B cell (primary cell): ENCODE results near the gene CDKN2D. TPM values are rescaled to one million over a fixed set of nuclear protein-coding genes. Genes with fewer than 3 reads are reported as not detected.
A peak's percentile ranks its signal among the peaks of the same experiment; 100 is the strongest.

ENCODE experiments used
- ATAC-seq: fragments of 200-7000 bp; cut with Tn5 transposase; one replicate; pipeline ENCODE4 v1.10.0; 2021; ENCODE audit warnings: low read depth, mild to moderate bottlenecking, moderate number of reproducible peaks, moderate library complexity
- CTCF ChIA-PET: fragments of 350-600 bp; sonication (Branson Sonifier 250); formaldehyde crosslinking; loops from one replicate; lab custom pipeline; 2021; ENCODE audit warnings: antibody characterized with exemption, inconsistent platforms; lab: Charles Lee
- POLR2A ChIA-PET: fragments of 350-600 bp; sonication (Branson Sonifier 250); formaldehyde crosslinking; loops from one replicate; lab custom pipeline; 2021; ENCODE audit warnings: antibody characterized with exemption; lab: Charles Lee
- DNase-seq: peaks from one replicate; pipeline ENCODE4 v3.0.0; 2013
- H2AFZ ChIP-seq: 2 replicates; pipeline ENCODE4 v1.6.1; 2012; ENCODE audit warnings: mild to moderate bottlenecking, low read depth, low read length; ENCODE audit not compliant: insufficient read depth, poor library complexity, severe bottlenecking
- H3K27ac ChIP-seq, 2 donors: 1 replicate in 1 of 2; 2 replicates in 1 of 2; pipeline ENCODE4 v1.5.1; 2012 to 2013; ENCODE audit warnings: low read length in 2 of 2, mild to moderate bottlenecking in 2 of 2, moderate library complexity in 1 of 2
- H3K27me3 ChIP-seq, 4 experiments: fragments of 200-600 bp in 1 of 4; sonication (generic) in 1 of 4; replicated peaks in 1 of 4; 1 replicate in 2 of 4; 2 replicates in 2 of 4; pipeline versions ENCODE4 v1.6.1 to v1.7.0; 2013 to 2016; ENCODE audit warnings: low read length in 3 of 4, mild to moderate bottlenecking in 2 of 4, mixed read lengths in 1 of 4, moderate library complexity in 1 of 4; ENCODE audit not compliant: insufficient read depth in 4 of 4, control insufficient read depth in 3 of 4; ENCODE audit errors: control extremely low read depth in 1 of 4
- H3K36me3 ChIP-seq, 2 experiments: replicated peaks in 1 of 2; 1 replicate in 1 of 2; 2 replicates in 1 of 2; pipeline versions ENCODE4 v1.6.1 to v1.7.1; 2013; ENCODE audit warnings: low read length in 1 of 2; ENCODE audit not compliant: insufficient read depth in 2 of 2, control insufficient read depth in 1 of 2; ENCODE audit errors: control extremely low read depth in 1 of 2, extremely low read depth in 1 of 2
- H3K4me1 ChIP-seq, 2 donors: fragments of 200-600 bp in 1 of 2; sonication (generic) in 1 of 2; 1 replicate in 1 of 2; 2 replicates in 1 of 2; pipeline versions ENCODE4 v1.5.1 to v1.6.1; 2013 to 2017; ENCODE audit warnings: low read length in 2 of 2; ENCODE audit not compliant: control insufficient read depth in 2 of 2, insufficient read depth in 2 of 2
- H3K4me2 ChIP-seq: replicated peaks from 2 replicates; pipeline ENCODE3; 2012; ENCODE audit warnings: mild to moderate bottlenecking, low read depth, low read length; ENCODE audit not compliant: poor library complexity, severe bottlenecking
- H3K4me3 ChIP-seq, 5 experiments: fragments of 200-600 bp in 1 of 5; sonication (generic) in 1 of 5; 1 replicate in 3 of 5; 2 replicates in 2 of 5; pipeline versions ENCODE4 v1.5.1 to v1.7.0; 2011 to 2016; ENCODE audit warnings: low read length in 4 of 5, mild to moderate bottlenecking in 4 of 5, low read depth in 2 of 5, control low read depth in 1 of 5, moderate library complexity in 1 of 5; ENCODE audit not compliant: insufficient read depth in 1 of 5; ENCODE audit errors: control extremely low read depth in 1 of 5, extremely low read depth in 1 of 5
- H3K79me2 ChIP-seq: fragments of 200-600 bp; sonication (generic); one replicate; pipeline ENCODE4 v1.6.0; 2016; ENCODE audit warnings: low read length; ENCODE audit not compliant: control insufficient read depth, insufficient read depth
- H3K9ac ChIP-seq: fragments of 200-600 bp; sonication (generic); 2 replicates; pipeline ENCODE4 v1.6.1; 2017; ENCODE audit warnings: mild to moderate bottlenecking, low read length, moderate library complexity
- H3K9me3 ChIP-seq, 3 donors: one replicate each; pipeline versions ENCODE4 v1.6.1 to v1.7.1; 2013; ENCODE audit warnings: low read length in 2 of 3; ENCODE audit not compliant: control insufficient read depth in 2 of 3, insufficient read depth in 1 of 3; ENCODE audit errors: control extremely low read depth in 1 of 3
- H4K20me1 ChIP-seq: 2 replicates; pipeline ENCODE4 v1.6.0; 2012; ENCODE audit warnings: mild to moderate bottlenecking, low read length; ENCODE audit not compliant: insufficient read depth, control insufficient read depth, poor library complexity, severe bottlenecking
- H3K27ac Mint-ChIP-seq: one replicate; pipeline ENCODE4 v1.8.0; 2021; ENCODE audit warnings: mixed read lengths
- H3K27me3 Mint-ChIP-seq: one replicate; pipeline ENCODE4 v1.8.0; 2021; ENCODE audit warnings: mixed read lengths
- H3K4me1 Mint-ChIP-seq: one replicate; pipeline ENCODE4 v1.8.0; 2021; ENCODE audit warnings: mixed read lengths
- H3K4me3 Mint-ChIP-seq: one replicate; pipeline ENCODE4 v1.8.0; 2021; ENCODE audit warnings: mixed read lengths
- H3K9me3 Mint-ChIP-seq: one replicate; pipeline ENCODE4 v1.8.0; 2022; ENCODE audit warnings: mixed read lengths; ENCODE audit not compliant: insufficient read depth
- EZH2 ChIP-seq: IDR thresholded peaks from 2 replicates; pipeline ENCODE4 v1.6.1; 2012; ENCODE audit warnings: borderline replicate concordance, low read depth, mild to moderate bottlenecking, moderate library complexity, low read length; ENCODE audit not compliant: insufficient read depth, poor library complexity, severe bottlenecking
- WGBS: methylation state at CpG from one replicate; pipeline ENCODE4 v1.1.5; 2013; ENCODE audit warnings: missing lambda C conversion rate; ENCODE audit not compliant: insufficient coverage; 5-methylcytosine and 5-hydroxymethylcytosine counted together
- intact Hi-C: fragments of 100-400 bp; cut with micrococcal nuclease; formaldehyde crosslinking; loops from one replicate; pipeline ENCODE4 v1.10.0; 2022
- polyA plus RNA-seq: library from polyadenylated mRNA; depleted of rRNA; stranded (reverse); fragments of >200 nt; gene quantifications from 2 replicates; pipeline ENCODE4 v1.2.3, GENCODE V29; 2012
- total RNA-seq, 2 donors: library from RNA; stranded (reverse); fragments of 120-200 nt in 1 of 2; gene quantifications; 1 replicate in 1 of 2; 2 replicates in 1 of 2; pipeline versions ENCODE4 v1.2.3 to v1.2.4, GENCODE V29; 2013 to 2022
- TF ChIP-seq, protein P1 (sequence below): fragments of 200-600 bp; IDR thresholded peaks from one replicate; pipeline ENCODE4 v1.8.0; 2022; ENCODE audit warnings: antibody characterized with exemption, mild to moderate bottlenecking

The CDKN2D gene
- total and polyA plus RNA-seq, 2 donors (not counting 1 experiment from before 2014, with no cell fraction given) = 38.4 to 122 TPM

DNA sequence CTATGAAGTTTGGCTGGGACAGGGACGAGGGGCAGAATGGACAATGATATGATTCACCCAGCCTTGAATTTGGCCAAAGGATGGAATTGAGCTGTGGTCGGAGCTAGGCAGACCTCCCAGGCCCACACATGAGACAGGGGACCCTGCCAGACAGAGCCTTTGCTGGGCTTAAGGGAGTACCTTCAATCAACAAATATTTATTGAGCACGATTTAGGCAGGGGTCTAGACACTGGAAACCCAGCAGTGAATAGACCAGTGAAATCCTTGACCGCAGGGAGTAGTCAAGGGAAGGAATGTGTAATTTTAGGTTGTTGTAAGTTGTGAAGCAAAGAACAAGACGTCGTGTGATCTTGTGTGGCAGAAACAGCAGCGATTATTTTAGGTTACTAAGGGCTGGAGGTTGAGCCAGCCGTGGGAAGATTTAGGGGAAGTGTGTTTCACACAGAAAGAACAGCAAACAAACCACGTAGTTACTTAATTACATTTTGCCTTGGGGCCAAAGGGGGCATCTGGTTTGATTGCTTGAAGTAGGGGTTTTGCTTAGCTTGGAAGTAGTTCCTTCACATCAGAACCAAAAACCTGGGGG is 35.2 kb upstream of the CDKN2D start:
- H3K9me3 ChIP-seq = no peaks in the 10 kb centered on the region
- peak overlapping the region; percentile 89 to 100 (median 94) for H3K4me3 ChIP-seq
- peaks cover 0 to 8% of the 10 kb centered on the region in 2 experiments for H3K36me3 ChIP-seq
- no peaks in the 10 kb centered on the region for H3K9me3 Mint-ChIP-seq
- no peaks in the 10 kb centered on the region for H3K27me3 ChIP-seq
- H3K79me2 ChIP-seq = peaks cover 64% of the 10 kb centered on the region
- peak overlapping the region; percentile 98 for H3K9ac ChIP-seq
- intact Hi-C loops = loop anchor here (1.0 to 2.0 kb wide), 5 partner anchors 23 to 61 kb away; partner anchors contain the start of gene ATG4D
- H4K20me1 ChIP-seq = peaks cover 26% of the 10 kb centered on the region
- CTCF ChIA-PET = interaction anchor here (0.6 to 5.0 kb wide), 12 partner anchors 9 to 95 kb away, joined by 3 to 81 read pairs (median 4); partner anchors contain the start of gene KRI1
- POLR2A ChIA-PET = interaction anchor here (0.5 to 4.1 kb wide), 26 partner anchors 8 to 781 kb away, joined by 3 to 24 read pairs (median 4); partner anchors contain the start of genes ATG4D, KRI1 and TMED1
- ATAC-seq (peak; percentile 17), DNase-seq (peak; percentile 85)
- peaks cover 30 to 56% of the 10 kb centered on the region in 2 donors for H3K4me1 ChIP-seq
- H3K4me3 Mint-ChIP-seq = peak overlapping the region; percentile 96
- TF ChIP-seq EZH2 = no peak
- TF ChIP-seq, protein P1, sequence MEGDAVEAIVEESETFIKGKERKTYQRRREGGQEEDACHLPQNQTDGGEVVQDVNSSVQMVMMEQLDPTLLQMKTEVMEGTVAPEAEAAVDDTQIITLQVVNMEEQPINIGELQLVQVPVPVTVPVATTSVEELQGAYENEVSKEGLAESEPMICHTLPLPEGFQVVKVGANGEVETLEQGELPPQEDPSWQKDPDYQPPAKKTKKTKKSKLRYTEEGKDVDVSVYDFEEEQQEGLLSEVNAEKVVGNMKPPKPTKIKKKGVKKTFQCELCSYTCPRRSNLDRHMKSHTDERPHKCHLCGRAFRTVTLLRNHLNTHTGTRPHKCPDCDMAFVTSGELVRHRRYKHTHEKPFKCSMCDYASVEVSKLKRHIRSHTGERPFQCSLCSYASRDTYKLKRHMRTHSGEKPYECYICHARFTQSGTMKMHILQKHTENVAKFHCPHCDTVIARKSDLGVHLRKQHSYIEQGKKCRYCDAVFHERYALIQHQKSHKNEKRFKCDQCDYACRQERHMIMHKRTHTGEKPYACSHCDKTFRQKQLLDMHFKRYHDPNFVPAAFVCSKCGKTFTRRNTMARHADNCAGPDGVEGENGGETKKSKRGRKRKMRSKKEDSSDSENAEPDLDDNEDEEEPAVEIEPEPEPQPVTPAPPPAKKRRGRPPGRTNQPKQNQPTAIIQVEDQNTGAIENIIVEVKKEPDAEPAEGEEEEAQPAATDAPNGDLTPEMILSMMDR = no peak
- H2AFZ ChIP-seq = no peak overlapping the region
- no peaks in the 10 kb centered on the region for H3K27me3 Mint-ChIP-seq
- peaks cover 39% of the 10 kb centered on the region for H3K4me1 Mint-ChIP-seq
- WGBS = 2% methylated on average over 4 of the region's 9 CpGs
- peak overlapping the region; percentile 99 for H3K4me2 ChIP-seq
- H3K27ac ChIP-seq = peak overlapping the region; percentile 97 to 99
- H3K27ac Mint-ChIP-seq = peak overlapping the region; percentile 99
